ENCODE results near the gene RAN.
"Not testable (repeated sequence)": the region's sequence is repeated elsewhere in the genome, so short reads cannot be mapped to it uniquely, and the experiment has no call there.

The RAN gene

DNA sequence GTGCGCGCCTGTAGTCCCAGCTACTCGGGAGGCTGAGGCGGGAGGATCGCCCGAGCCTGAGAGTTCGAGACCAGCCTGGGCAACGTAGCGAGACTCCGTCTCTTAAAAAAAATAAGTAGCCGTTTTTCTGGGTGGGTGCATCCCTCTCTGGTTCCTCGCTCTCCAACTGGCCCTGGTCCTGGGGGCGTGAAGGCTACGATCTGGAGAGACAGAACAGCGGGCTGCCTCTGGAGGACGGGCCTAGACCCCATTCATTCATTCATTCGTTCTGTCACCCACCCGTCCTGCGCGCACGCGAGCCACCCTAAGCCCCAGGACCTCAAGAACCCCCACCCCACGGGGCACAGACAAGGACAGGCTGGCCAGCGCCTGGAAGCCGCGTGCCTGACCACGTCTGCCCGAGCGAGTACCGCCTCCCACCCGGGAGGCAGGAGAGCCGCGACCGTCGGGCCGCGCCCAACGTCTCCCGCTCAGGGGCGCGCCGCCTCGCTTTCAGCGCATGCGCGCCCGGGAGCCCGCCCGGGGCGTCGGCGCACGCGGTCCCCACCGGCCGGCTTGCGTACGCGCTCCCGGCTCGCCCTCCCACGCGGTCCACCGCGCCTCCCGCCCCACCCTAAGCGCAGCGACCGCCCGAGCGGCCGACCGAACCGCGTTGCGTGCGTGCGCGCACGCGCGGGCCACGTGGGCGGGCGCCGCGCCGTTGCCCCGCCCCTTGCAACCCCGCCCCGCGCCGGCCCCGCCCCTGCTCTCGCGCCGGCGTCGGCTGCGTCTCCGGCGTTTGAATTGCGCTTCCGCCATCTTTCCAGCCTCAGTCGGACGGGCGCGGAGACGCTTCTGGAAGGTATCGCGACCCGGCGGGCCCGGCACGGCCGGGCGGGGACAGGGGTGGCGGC lies at the start of gene RAN:
Gene RAN (plus strand): TSS at position 781 of the 893 bp plus-strand sequence. CDS start 528 bp downstream, outside the sequence.
- DNase-seq, result peak; percentile 94 to 95

DNA sequence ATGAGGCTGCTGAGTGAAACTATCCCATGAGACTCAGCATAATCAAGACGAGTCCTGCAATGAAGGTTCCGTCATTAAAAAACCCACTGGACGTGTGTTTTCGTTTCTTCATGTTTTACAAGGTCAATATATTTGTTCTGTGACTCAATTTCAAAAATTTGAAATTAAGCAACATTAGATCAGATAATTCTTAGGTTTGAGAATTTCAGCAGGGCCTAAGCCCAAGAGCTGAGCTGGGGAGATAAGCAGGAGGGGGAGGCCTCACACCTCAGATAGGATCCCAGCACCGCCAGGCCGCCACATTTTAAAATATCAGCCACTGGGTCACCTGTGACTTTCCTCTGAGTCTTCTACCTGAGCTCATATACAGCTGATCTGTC lies 46.1 kb upstream of the RAN start:
- no peak for DNase-seq

DNA sequence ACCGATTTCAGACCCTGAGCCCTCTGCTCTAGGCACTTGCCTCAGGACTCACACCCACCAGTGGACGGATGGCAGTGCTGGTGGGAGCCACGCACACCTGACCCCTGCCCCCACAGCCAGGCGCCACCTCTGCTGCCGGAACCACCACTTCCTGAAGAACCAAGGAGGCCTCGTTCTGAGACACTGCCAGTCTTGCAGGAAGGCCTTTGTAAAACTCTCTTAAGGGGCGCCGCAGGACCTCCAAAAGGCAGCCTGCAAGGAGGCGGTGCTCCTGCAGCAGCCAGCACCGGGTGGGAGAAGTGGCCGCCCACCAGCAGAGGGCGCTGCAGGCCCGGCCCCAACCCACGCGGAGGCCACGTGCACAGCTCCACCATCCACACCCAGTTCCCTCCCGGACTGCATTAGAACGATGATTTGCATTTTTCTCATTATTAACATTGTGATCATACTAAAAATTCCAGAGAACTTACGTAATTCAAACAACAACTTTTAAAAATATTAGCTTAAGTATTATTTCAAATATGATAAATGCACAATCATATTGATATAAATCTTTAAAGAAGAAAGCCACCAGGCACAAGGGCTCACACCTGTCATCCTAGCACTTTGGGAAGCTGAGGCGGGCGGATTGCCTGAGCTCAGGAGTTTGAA lies 45.6 kb upstream of the RAN start:
- DNase-seq, result peak; percentile 67 to 72

DNA sequence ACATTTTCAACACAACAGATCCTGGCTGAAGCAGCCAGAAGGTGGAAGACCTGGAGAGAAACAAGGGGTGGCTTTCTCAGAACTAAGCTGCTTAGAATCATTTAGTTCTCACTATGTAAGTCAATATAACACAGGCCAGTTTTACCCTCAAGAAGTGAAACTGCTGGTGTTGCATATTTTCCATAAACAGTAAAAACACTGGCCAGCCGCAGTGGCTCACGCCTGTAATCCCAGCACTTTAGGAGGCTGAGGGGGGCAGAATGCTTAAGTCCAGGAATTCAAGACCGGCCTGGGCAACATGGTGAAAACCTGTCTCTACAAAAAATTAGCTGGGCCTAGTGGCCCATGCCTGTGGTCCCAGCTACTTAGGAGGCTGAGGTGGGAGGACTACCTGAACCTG lies 44.4 kb upstream of the RAN start:
- no peak for DNase-seq

DNA sequence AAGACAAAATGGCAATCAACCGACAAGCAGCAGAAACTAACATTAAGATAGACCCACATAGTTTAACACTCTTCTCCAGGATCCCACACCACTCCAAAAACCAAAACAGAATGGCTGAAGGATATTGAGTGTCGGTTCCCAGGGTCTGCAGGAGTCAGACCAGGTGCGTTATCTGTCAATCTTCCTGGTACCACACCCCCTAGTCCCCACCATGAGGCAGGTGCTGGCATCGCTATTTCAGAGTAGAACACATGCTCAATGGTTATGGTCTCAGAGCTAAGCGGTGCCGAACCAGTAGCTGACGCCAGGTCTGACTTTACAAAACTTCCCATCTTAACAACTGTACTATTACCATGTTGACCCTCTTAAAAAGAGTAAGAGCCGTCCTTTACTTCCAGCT lies 43.0 kb upstream of the RAN start:
- DNase-seq, result no peak

DNA sequence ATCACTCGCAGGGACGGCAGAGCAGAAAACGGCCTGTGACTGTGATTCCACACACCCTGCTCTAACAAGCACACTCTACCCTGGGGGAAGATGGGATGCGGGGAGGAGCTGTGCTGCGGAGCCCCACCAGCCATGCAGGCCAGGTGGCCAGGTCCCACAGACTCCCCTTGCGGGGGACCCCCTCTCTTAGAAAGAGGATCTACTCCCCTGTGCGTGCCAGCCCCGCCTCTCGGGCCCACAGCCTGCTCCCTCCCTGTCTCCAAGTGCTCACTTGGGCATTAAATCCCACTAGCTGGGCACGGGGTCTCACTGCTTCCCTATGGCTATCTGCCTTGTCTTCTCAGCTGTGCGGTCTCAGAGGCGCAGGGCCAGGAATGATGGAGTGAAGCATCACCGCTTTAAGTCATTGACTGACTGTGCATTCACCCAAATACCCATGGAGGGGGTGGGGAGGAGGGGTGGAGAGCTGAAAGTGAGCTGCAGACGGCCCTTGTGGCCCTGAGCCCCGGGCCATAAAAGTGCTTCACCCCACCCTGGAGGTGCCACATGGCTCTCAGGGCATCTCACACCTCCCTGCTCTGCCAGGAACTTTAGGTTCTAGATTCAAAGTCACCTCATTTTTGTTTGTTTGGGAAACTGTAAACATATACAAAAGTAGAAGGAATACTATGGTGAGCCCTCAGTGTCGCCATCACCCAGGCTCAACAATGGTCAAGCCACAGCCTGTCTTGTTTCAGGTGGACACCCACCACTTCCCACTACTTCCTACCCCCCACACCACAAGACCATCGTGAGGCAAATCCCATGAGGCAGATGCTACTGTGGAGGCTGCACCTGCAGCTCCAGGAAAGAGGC lies 42.2 kb upstream of the RAN start:
- no peak for DNase-seq

DNA sequence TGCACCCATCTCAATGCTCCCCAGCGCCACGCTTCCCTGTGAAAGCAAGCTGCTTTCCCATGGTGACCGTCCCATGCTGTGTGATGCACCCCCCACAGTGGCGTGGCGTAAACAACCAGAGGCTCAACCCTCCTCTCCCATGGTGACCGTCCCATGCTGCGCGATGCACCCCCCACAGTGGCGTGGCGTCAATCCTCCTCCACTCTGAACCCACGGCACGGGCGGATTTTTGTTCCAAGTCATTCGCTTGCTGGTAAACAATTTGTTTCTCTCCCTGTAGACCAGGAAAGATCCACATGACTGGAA lies 41.7 kb upstream of the RAN start:
- no peak for DNase-seq

DNA sequence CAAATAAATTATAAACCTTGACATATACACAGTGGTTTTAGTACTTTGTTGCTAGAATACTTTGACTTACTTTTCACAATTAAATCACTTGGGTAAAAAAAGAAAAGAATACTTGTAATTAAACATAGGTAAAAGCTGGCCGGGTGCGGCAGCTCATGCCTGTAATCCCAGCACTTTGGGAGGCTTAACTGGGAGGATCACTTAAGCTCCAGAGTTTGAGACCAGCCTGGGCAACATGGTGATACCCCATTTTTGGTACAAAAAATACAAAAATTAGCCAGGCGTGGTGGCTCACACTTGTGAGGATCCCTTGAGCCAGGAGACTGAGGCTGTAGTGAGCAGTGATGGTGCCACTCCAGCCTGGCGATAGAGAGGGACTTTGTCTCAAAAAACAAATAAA lies 40.6 kb upstream of the RAN start:
- no peak for DNase-seq

DNA sequence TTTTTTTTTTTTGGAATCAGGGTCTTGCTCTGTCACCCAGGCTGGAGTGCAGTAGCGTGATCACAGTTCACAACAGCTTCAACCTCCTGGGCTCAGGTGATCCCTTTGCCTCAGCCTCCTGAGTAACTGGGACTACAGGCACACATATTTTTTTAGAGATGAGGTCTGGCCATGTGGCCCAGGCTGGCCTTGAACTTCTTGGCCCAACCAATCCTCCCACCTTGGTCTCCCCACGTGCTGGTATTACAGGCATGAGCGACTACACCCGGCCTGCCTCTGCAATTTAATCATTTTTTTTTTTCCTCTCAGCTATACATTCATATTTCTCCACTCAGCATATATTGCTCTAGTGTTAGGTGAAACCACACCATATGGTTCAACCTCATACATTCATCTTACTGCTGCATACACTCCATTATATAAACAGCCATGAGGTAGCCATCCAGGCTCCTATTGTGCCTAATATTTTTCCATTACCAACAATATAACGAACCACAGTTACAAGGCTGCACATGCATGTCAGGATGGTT lies 39.9 kb upstream of the RAN start:
- DNase-seq, result no peak

DNA sequence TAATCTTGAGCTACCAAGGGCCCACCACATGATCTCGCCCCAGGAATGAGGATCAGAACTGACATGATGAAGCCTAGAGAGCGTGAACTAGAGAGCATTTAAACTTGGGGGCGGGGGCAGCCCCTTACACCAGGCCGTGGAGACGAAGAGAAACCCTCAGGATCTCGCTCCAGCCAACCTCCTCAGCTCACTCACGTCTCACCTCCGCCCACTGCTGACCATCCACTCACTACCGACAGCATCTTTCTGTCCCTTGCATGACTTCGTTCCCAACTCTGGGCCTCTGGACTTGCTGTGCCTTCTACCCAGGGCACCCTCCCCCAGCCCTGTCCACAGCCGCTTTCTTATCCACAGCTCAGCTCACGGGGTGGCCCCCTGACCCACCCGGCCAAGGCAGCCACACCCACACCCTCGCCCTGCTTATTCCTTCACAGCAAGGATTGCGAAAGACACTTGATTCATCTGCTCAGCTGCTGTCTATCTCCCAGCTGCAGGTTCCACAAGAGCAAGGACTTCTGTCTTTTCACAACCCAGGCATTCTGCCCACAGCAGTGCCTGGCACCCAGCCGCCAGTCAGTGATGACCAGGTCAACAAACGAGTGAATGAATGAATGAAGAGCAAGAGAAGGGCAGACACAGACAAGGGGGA lies 39.2 kb upstream of the RAN start:
- DNase-seq, result no peak

DNA sequence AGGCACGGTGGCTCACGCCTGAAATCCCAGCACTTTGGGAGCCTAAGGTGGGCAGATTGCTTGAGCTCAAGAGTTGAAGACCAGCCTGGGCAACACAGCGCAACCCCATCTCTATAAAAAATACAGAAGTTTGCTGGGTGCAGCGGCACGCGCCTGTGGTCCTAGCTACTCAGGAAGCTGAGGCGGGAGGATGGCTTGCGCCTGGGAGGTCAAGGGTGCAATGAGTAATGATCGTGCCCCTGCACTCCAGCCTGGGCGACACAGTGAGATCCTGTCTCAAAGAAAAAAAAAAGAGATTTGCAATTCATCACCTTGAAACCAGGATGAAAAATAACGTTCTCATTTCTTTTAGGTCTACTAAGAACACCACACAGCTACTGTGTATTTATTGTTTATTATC lies 36.9 kb upstream of the RAN start:
- DNase-seq, result no peak

DNA sequence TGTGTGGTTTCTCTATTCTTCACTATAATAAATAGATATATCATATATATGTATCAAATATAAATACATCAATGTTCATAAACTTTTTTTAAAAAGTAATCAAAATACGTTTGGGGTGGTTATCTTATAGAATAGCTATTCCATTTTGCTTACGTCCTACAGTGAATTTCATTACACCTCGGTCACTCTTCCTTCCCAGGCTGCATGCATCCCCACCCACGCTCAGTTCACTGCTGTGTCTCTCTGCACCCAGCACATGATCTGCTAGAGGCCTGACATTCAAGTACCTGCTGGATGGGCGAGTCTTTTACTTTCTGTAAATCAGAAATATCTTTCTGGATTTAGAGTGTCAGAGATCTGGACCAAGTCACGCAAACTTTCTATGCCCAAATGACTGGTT lies 36.4 kb upstream of the RAN start:
- no peak for DNase-seq

DNA sequence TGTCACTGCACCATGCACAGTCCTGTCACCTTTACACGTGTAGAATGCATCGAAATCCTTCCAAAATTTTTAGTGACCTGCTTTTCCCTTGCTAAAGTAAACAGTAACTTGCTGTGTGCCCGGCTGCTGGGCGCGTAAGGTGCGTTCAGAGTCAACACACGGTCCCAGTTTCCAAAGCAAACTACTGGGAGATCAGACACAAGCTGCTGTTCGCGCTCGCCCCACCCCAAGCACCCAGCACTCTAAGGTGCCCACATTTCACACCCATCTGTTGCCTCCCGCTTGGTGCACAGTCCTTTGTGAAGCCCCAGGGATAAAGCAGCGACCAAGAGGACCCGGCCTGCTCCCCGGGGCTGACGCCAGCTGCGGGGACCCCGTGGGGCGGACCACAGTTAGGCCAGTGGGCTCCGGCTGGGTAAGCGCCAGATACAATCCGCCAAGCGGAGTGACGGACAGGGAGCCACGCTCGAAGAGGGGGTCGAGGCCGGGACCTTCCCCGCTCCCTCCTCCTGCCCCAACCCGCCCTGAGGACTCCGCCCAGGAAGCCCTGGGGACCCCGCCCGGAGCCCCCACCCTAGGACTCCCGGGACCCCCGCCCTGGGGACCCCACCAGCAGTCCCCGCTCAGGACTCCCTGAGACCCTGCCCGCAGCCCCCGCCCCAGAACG lies 33.4 kb upstream of the RAN start:
- no peak for DNase-seq

DNA sequence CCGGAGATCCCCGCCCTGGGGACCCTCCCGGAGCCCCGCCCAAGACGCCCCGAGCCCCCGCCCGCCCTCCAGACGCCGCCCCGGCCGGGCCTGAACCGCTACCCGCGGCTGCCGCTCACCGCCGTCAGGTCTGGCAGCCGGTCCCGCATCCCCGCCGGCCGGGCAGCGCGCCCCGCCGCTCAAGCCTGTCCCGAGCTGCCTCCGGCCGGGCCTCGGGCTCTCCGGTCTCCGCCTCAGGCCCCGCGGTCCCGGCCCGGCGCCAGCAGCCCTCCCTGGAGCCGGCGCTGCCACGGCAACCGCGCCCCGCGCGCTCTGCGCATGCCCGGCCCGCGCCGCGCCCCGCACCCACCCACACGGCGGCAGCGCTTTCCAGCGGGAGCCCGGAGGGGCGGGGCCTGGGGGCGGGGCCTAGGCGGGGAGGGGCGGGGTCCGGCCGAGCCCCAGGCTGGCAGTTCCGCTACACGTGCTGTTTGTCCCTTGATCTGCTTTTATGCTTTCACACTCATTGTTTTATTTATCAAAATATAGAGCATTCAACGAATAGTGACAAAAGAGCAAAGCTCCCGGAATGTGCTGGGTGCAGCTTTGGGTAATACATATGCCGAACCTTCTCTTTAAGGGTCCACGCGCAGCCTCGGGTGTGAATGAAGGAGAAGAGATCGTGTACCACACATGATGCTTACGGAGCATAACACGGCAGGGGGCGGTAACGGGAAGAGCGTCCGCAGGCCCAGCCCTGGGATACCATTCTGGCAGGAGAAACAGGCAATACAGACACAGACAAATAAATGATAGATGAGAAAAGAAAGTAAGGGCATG lies 32.7 kb upstream of the RAN start, which contains the start of gene STX2:
Gene STX2 (minus strand): TSS at position 300 of the 819 bp plus-strand sequence. CDS start 151 bp downstream, at position 149.
- DNase-seq, result peak; percentile 89 to 90

DNA sequence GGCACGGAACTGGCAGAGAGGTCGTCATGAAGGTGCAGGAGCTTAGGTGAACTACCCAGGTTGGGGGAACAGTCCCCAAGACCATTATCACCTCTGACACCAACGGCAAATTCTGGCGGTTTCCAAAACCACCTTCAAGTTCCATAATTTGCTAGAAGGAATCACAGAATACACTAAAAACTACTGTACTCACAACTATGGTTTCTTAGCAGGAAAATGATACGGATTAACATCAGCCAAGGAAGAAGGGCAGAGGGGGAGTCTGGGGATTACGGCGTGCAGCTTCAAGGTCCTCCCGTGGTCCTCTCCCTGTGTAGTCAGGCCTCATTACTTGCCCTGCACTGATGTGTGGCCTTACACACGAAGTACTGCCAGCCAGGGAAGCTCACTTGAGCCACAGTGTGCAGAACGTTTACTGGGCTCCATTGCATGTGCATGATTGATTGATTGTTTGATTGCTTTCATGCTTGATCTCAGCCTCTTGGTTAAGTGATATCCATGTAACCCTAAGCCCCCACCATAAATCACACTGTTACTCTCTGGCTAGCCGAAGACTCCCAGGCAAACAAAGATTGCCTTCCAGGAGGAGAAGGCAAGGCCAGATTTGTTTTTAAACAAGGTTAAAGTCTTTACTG lies 32.0 kb upstream of the RAN start:
- DNase-seq, result no peak

DNA sequence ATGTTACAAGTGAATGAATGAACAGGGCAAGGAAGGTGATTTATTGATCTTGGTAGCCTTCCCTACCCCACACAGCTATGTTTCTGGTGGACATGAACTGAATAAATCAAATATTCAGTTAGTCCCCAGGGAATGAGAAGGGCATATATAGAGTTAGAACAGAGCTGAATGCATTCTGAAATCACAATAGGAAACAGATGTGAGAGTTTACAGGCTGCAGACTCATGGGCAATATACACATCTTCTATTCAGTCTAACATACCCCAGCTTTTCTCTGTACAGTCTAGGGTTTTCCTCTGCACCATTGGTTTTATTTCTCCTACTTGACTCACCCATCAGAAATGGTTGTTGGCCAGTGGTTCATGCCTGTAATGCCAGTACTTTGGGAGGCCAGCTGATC lies 25.5 kb upstream of the RAN start:
- DNase-seq, result no peak

DNA sequence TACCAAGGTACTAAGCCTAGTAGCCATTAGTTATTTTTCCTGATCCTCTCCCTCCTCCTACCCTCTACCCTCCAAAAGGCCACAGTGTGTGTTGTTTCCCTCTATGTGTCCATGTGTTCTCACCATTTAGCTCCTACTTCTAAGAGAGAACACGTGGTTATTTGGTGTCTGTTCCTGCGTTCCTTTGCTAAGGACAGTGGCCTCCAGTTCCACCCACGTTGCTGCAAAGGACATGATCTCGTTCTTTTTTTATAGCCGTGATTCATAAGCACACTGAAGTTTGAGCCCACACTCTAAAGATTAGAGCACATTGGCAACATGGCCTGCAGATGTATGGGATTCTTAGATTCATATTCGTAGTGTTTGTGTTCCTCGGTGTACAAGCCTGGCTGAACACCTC lies 24.8 kb upstream of the RAN start:
- DNase-seq, result no peak

DNA sequence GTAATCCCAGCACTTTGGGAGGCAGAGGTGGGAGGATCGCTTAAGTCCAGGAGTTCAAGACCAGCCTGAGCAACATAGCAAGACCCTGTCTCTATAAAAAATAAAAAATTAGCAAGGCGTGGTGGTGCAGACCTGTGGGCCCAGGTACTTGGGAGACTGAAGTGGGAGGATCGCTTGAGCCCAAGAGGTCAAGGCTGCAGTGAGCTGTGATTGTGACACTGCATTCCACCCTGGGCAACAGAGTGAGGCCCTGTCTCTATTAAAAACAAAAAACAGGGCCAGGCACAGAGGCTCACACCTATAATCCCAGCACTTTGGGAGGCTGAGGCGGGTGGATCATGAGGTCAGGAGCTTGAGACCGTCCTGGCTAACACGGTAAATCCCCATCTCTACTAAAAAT lies 23.8 kb upstream of the RAN start:
- DNase-seq, result not testable (repeated sequence)

DNA sequence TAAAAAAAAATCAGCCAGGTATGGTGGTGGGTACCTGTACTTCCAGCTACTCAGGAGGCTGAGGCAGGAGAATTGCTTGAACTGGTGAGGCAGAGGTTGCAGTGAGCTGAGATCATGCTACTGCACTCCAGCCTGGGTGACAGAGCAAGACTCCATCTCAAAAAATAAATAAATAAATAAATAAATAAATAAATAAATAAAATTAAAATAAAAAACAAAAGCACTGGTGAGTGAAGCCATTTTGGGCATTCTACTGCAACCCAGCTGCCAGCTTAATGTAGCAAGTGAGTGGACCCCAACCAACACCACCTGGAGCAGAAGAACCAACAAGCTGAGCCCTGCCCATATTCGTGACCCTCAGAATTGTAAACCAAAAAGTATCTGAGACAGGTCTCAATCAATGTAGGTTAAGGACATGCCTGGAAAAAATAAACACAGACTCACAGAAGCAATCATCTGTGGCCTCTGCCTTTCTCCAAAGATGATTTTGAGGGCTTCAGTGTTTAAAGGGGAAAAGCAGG lies 23.0 kb upstream of the RAN start:
- not testable (repeated sequence) for DNase-seq

All from CD4-positive, alpha-beta T cell treated with Interleukin-4 for 1 hour (primary cell).